Vagina (tissue), 2 donors: ENCODE measurements around the gene VTI1A. TPM values are rescaled to one million over a fixed set of nuclear protein-coding genes. Genes with fewer than 3 reads are reported as not detected.

Experiments
- DNase-seq, 2 donors: peaks; one replicate each; pipeline ENCODE4 v3.0.0-alpha.2; 2017; ENCODE audit errors: extremely low spot score in 2 of 2
- H3K27ac ChIP-seq: fragments of 200-600 bp; sonication (generic); one replicate; pipeline ENCODE4 v1.5.1; 2019
- H3K27me3 ChIP-seq: fragments of 200-600 bp; sonication (generic); one replicate; pipeline ENCODE4 v1.5.1; 2019
- H3K36me3 ChIP-seq, 2 donors: fragments of 200-600 bp; sonication (generic); one replicate each; pipeline ENCODE4 v1.5.1; 2017 to 2019
- H3K4me1 ChIP-seq: fragments of 200-600 bp; sonication (generic); one replicate; pipeline ENCODE4 v1.5.1; 2019
- H3K4me3 ChIP-seq, 2 donors: fragments of 200-600 bp; sonication (generic); 1 replicate in 1 of 2; 2 replicates in 1 of 2; pipeline ENCODE4 v1.5.1; 2016 to 2019
- H3K9me3 ChIP-seq: fragments of 200-600 bp; sonication (generic); one replicate; pipeline ENCODE4 v1.5.1; 2019
- POLR2A ChIP-seq, 2 donors: fragments of 450-650 bp; IDR thresholded peaks; one replicate each; pipeline ENCODE4 v1.6.1; 2017; ENCODE audit warnings: antibody characterized with exemption in 2 of 2, mild to moderate bottlenecking in 2 of 2, moderate library complexity in 2 of 2
- POLR2AphosphoS5 ChIP-seq, 2 donors: sonication (generic); formaldehyde crosslinking; IDR thresholded peaks; one replicate each; pipeline ENCODE4 v1.9.0; 2017; ENCODE audit warnings: antibody characterized with exemption in 2 of 2, mild to moderate bottlenecking in 2 of 2, low read depth in 1 of 2; ENCODE audit not compliant: insufficient read depth in 1 of 2
- intact Hi-C: fragments of 100-400 bp; cut with DNase I; formaldehyde crosslinking; loops from one replicate; pipeline ENCODE4 v1.15.1; 2023
- total RNA-seq: library from RNA; depleted of rRNA; stranded (reverse); fragments of >200 nt; gene quantifications from one replicate; pipeline ENCODE4 v1.2.3, GENCODE V29; 2016
- TF ChIP-seq, protein P1 (sequence below), 3 experiments: fragments of 450-650 bp in 2 of 3; fragments of 200-600 bp in 1 of 3; sonication (generic) in 1 of 3; IDR thresholded peaks; one replicate each; pipeline ENCODE4 v1.5.1; 2017 to 2019; ENCODE audit warnings: antibody characterized with exemption in 3 of 3, mild to moderate bottlenecking in 2 of 3, moderate library complexity in 2 of 3

Gene VTI1A
- total RNA-seq, 1 donor from 2014 or later, result 49.1 TPM

GRCh38 chr10:112434988-112435619 lies 11.9 kb upstream of the VTI1A start:
- H3K27ac ChIP-seq, result no peak overlapping the region
- H3K36me3 ChIP-seq, result peaks cover 0 to 83% of the 10 kb centered on the region in 2 donors
- DNase-seq, result no peak
- no peak overlapping the region for H3K4me3 ChIP-seq
- intact Hi-C loops, result no loop called here
- no peaks in the 10 kb centered on the region for H3K27me3 ChIP-seq
- H3K9me3 ChIP-seq, result no peaks in the 10 kb centered on the region
- H3K4me1 ChIP-seq, result no peaks in the 10 kb centered on the region
- TF ChIP-seq, protein P1, sequence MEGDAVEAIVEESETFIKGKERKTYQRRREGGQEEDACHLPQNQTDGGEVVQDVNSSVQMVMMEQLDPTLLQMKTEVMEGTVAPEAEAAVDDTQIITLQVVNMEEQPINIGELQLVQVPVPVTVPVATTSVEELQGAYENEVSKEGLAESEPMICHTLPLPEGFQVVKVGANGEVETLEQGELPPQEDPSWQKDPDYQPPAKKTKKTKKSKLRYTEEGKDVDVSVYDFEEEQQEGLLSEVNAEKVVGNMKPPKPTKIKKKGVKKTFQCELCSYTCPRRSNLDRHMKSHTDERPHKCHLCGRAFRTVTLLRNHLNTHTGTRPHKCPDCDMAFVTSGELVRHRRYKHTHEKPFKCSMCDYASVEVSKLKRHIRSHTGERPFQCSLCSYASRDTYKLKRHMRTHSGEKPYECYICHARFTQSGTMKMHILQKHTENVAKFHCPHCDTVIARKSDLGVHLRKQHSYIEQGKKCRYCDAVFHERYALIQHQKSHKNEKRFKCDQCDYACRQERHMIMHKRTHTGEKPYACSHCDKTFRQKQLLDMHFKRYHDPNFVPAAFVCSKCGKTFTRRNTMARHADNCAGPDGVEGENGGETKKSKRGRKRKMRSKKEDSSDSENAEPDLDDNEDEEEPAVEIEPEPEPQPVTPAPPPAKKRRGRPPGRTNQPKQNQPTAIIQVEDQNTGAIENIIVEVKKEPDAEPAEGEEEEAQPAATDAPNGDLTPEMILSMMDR (IDR thresholded peaks at IDR 0.05), result no peak
- no peak for TF ChIP-seq POLR2A (IDR thresholded peaks at IDR 0.05)

DNA sequence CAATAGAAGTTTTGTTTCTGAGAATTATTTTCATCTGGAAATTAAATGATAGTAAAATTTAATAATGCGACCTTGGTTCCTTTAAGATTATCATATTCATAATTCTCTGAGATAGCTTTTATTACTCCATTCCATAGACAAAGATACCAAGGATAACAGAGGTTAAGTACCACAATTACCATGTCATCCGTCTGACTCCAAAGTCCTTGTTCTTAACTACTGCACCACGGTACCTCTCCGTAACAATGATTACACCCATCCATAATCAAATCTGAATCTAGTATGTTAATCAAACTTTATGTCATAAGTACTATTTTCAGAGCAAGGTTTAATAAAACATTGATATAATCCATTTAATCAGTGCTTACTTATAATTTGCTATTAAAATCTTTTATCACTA lies 8.7 kb upstream of the VTI1A start:
- Histone ChIP-seq H3K36me3 (peaks cover 0 to 74% of the 10 kb centered on the region in 2 donors), H3K27ac (no peak overlapping the region), H3K9me3 (no peaks in the 10 kb centered on the region), H3K4me3 (no peak overlapping the region), H3K27me3 (no peaks in the 10 kb centered on the region), H3K4me1 (no peaks in the 10 kb centered on the region)
- TF ChIP-seq, protein P1 (IDR thresholded peaks at IDR 0.05), result no peak
- TF ChIP-seq POLR2AphosphoS5 (IDR thresholded peaks at IDR 0.05; ENCODE audit: insufficient read depth in 1 of 2, low read depth in 1 of 2) (no peak), POLR2A (IDR thresholded peaks at IDR 0.05) (no peak)
- intact Hi-C loops, result no loop called here
- no peak for DNase-seq

- Histone ChIP-seq H3K4me1 (peaks cover 14% of the 10 kb centered on the region), H3K4me3 (no peak overlapping the region), H3K27ac (no peak overlapping the region), H3K9me3 (no peaks in the 10 kb centered on the region), H3K36me3 (peaks cover 0 to 50% of the 10 kb centered on the region in 2 donors), H3K27me3 (no peaks in the 10 kb centered on the region)
- TF ChIP-seq, protein P1 (IDR thresholded peaks at IDR 0.05), result no peak
- TF ChIP-seq POLR2A (IDR thresholded peaks at IDR 0.05) (no peak), POLR2AphosphoS5 (IDR thresholded peaks at IDR 0.05; ENCODE audit: insufficient read depth in 1 of 2, low read depth in 1 of 2) (no peak)
- intact Hi-C loops, result no loop called here
- DNase-seq, result no peak
These were observed 5.5 kb upstream of the VTI1A start for GRCh38 chr10:112441520-112441919.

DNA sequence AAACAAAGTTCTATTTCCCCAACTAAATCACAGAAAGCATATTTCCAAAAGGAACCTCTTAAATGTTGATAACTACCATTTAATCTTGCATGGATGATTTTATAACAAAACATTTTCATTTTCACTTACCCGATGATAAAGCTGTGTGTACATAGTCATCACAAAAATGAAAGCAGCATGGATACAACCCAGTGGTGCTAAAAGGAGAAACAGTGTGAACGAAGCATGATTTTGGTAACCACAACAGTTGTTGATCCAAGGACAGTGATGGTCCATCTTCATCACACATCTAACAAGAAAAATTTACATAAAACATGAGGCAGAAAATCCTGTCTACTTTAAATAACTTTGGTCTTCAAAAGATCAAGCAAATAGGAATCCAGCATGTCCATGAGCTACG lies 5.0 kb upstream of the VTI1A start:
- Histone ChIP-seq H3K36me3 (peaks cover 0 to 44% of the 10 kb centered on the region in 2 donors), H3K4me1 (peaks cover 14% of the 10 kb centered on the region), H3K27ac (no peak overlapping the region), H3K27me3 (no peaks in the 10 kb centered on the region), H3K9me3 (no peaks in the 10 kb centered on the region), H3K4me3 (no peak overlapping the region)
- intact Hi-C loops, result no loop called here
- TF ChIP-seq, protein P1 (IDR thresholded peaks at IDR 0.05), result no peak
- TF ChIP-seq POLR2A (IDR thresholded peaks at IDR 0.05) (no peak), POLR2AphosphoS5 (IDR thresholded peaks at IDR 0.05; ENCODE audit: insufficient read depth in 1 of 2, low read depth in 1 of 2) (no peak)
- DNase-seq, result no peak

- no peak for DNase-seq
- Histone ChIP-seq H3K27ac (peak overlapping the region; percentile 89), H3K27me3 (no peaks in the 10 kb centered on the region), H3K9me3 (no peaks in the 10 kb centered on the region), H3K4me1 (peaks cover 29% of the 10 kb centered on the region), H3K36me3 (peaks cover 0 to 9% of the 10 kb centered on the region in 2 donors), H3K4me3 (peak overlapping the region; percentile 82 to 94)
- intact Hi-C loops, result no loop called here
- no peak for TF ChIP-seq POLR2AphosphoS5 (IDR thresholded peaks at IDR 0.05; ENCODE audit: insufficient read depth in 1 of 2, low read depth in 1 of 2)
- no peak for TF ChIP-seq POLR2A (IDR thresholded peaks at IDR 0.05)
- TF ChIP-seq, protein P1 (IDR thresholded peaks at IDR 0.05), result no peak
These were observed 760 bp upstream of the VTI1A start for GRCh38 chr10:112446055-112446854.
